Esophagus (tissue), 2 donors: ENCODE data around the gene TSEN15. TPM values are rescaled to one million over a fixed set of nuclear protein-coding genes. Genes with fewer than 3 reads are reported as not detected.

Experiments used
- H3K27ac ChIP-seq, 2 donors: one replicate each; pipeline ENCODE4 v1.5.1; 2013; ENCODE audit warnings: low read depth in 2 of 2, mild to moderate bottlenecking in 2 of 2, inconsistent platforms in 1 of 2, low read length in 1 of 2, moderate library complexity in 1 of 2
- H3K27me3 ChIP-seq, 2 donors: one replicate each; pipeline ENCODE4 v1.6.1; 2013; ENCODE audit warnings: low read length in 2 of 2, control low read depth in 1 of 2, mild to moderate bottlenecking in 1 of 2; ENCODE audit not compliant: insufficient read depth in 2 of 2, control insufficient read depth in 1 of 2
- H3K36me3 ChIP-seq, 2 donors: one replicate each; pipeline ENCODE4 v1.6.1; 2013; ENCODE audit warnings: low read length in 1 of 2; ENCODE audit not compliant: control insufficient read depth in 2 of 2, insufficient read depth in 2 of 2
- H3K4me1 ChIP-seq, 2 donors: one replicate each; pipeline ENCODE4 v1.6.1; 2013; ENCODE audit warnings: low read length in 1 of 2; ENCODE audit not compliant: control insufficient read depth in 2 of 2, insufficient read depth in 2 of 2
- H3K4me3 ChIP-seq, 2 donors: one replicate each; pipeline ENCODE4 v1.5.1; 2013; ENCODE audit warnings: low read length in 2 of 2, mild to moderate bottlenecking in 2 of 2, low read depth in 1 of 2, moderate library complexity in 1 of 2
- H3K9me3 ChIP-seq, 2 donors: one replicate each; pipeline ENCODE4 v1.6.1; 2013; ENCODE audit warnings: mild to moderate bottlenecking in 2 of 2, low read depth in 1 of 2, low read length in 1 of 2, moderate library complexity in 1 of 2; ENCODE audit not compliant: control insufficient read depth in 2 of 2, insufficient read depth in 1 of 2
- WGBS, 2 donors: extraction: QIAGEN DNeasy Blood & Tissue Kit; methylation state at CpG; one replicate each; pipeline ENCODE4 v1.1.7; 2013; 5-methylcytosine and 5-hydroxymethylcytosine counted together
- polyA plus RNA-seq, 2 donors: library from polyadenylated mRNA; stranded (reverse); fragments of 200-250 nt; gene quantifications; one replicate each; pipeline ENCODE4 v1.2.3, GENCODE V29; 2013
- donor health status: healthy with polysubstance abuse.
- donor health status: Bipolar disorder and iron deficiency.

Gene TSEN15
- polyA plus RNA-seq, 2 donors: 12.3 to 14.2 TPM

GRCh38 chr1:184110272-184111204 is 59.0 kb downstream of the TSEN15 start:
- WGBS, 2 donors: 80 to 82% methylated on average over 11 of the region's 11 CpGs

GRCh38 chr1:184112176-184112948 is 60.8 kb downstream of the TSEN15 start:
- no peaks in the 10 kb centered on the region for H3K9me3 ChIP-seq
- no peaks in the 10 kb centered on the region for H3K36me3 ChIP-seq
- H3K4me1 ChIP-seq: no peaks in the 10 kb centered on the region
- 68 to 75% methylated on average over 2 of the region's 2 CpGs for WGBS, 2 donors
- H3K4me3 ChIP-seq: no peak overlapping the region
- H3K27me3 ChIP-seq: no peaks in the 10 kb centered on the region
- no peak overlapping the region for H3K27ac ChIP-seq

More at GRCh38 chr1:184110272-184111204, 59.0 kb downstream of the TSEN15 start:
- no peak overlapping the region for H3K27ac ChIP-seq
- no peaks in the 10 kb centered on the region for H3K36me3 ChIP-seq
- H3K9me3 ChIP-seq: no peaks in the 10 kb centered on the region
- no peaks in the 10 kb centered on the region for H3K4me1 ChIP-seq
- H3K4me3 ChIP-seq: no peak overlapping the region
- no peaks in the 10 kb centered on the region for H3K27me3 ChIP-seq

GRCh38 chr1:184113251-184113650 is 61.7 kb downstream of the TSEN15 start:
- Histone ChIP-seq H3K9me3 (no peaks in the 10 kb centered on the region), H3K27ac (no peak overlapping the region), H3K27me3 (no peaks in the 10 kb centered on the region), H3K36me3 (no peaks in the 10 kb centered on the region), H3K4me3 (no peak overlapping the region), H3K4me1 (no peaks in the 10 kb centered on the region)
- 80 to 81% methylated on average over 1 of the region's 1 CpG for WGBS, 2 donors

- no peak overlapping the region for H3K27ac ChIP-seq
- H3K4me1 ChIP-seq: no peaks in the 10 kb centered on the region
- H3K4me3 ChIP-seq: no peak overlapping the region
- H3K27me3 ChIP-seq: no peaks in the 10 kb centered on the region
- H3K36me3 ChIP-seq: no peaks in the 10 kb centered on the region
- H3K9me3 ChIP-seq: no peaks in the 10 kb centered on the region
Observed at GRCh38 chr1:184114818-184115398, 63.4 kb downstream of the TSEN15 start.

- 73 to 80% methylated on average over 2 of the region's 2 CpGs for WGBS, 2 donors
- no peak overlapping the region for H3K27ac ChIP-seq
Observed at GRCh38 chr1:184116287-184116686, 64.8 kb downstream of the TSEN15 start.

GRCh38 chr1:184118046-184118445 is 66.5 kb downstream of the TSEN15 start:
- Histone ChIP-seq H3K4me1 (no peaks in the 10 kb centered on the region), H3K9me3 (no peaks in the 10 kb centered on the region), H3K27me3 (no peaks in the 10 kb centered on the region), H3K36me3 (no peaks in the 10 kb centered on the region), H3K27ac (no peak overlapping the region), H3K4me3 (no peak overlapping the region)
- WGBS, 2 donors: 67 to 70% methylated on average over 2 of the region's 2 CpGs

More at GRCh38 chr1:184116287-184116686, 64.8 kb downstream of the TSEN15 start:
- Histone ChIP-seq H3K9me3 (no peaks in the 10 kb centered on the region), H3K4me3 (no peak overlapping the region), H3K4me1 (no peaks in the 10 kb centered on the region), H3K36me3 (no peaks in the 10 kb centered on the region), H3K27me3 (no peaks in the 10 kb centered on the region)

Other genes with a start within 250 kb of the TSEN15 start
- 1 to 10 TPM; 1.6 TPM for gene RGL1, start 246.6 kb upstream of the TSEN15 start, polyA plus RNA-seq
- under 1 TPM; 0.08 to 0.16 TPM for gene COLGALT2, start 14.0 kb upstream of the TSEN15 start, polyA plus RNA-seq